Gastrocnemius medialis (tissue), 4 donors: ENCODE measurements around the gene FHOD1. TPM values are rescaled to one million over a fixed set of nuclear protein-coding genes. Genes with fewer than 3 reads are reported as not detected.

Source experiments
- ATAC-seq, 2 donors: fragments of 150-250 bp; one replicate each; pipeline ENCODE4 v1.9.1; 2016
- DNase-seq, 2 donors: peaks; one replicate each; pipeline ENCODE4 v3.0.0-alpha.2; 2019
- H3K27ac ChIP-seq, 4 donors: fragments of 200-600 bp; sonication (generic); 1 replicate in 1 of 4; 2 replicates in 3 of 4; pipeline ENCODE4 v1.5.1; 2016 to 2018; ENCODE audit warnings: mild to moderate bottlenecking in 2 of 4, moderate library complexity in 1 of 4
- H3K27me3 ChIP-seq, 3 donors: fragments of 200-600 bp; sonication (generic) in 2 of 3; 1 replicate in 1 of 3; 2 replicates in 2 of 3; pipeline versions ENCODE4 v1.5.1 to v1.6.0; 2016 to 2019; ENCODE audit warnings: mild to moderate bottlenecking in 1 of 3, moderate library complexity in 1 of 3
- H3K36me3 ChIP-seq, 2 donors: fragments of 200-600 bp; sonication (generic) in 1 of 2; one replicate each; pipeline ENCODE4 v1.5.1; 2017 to 2018
- H3K4me1 ChIP-seq, 2 donors: fragments of 200-600 bp; sonication (generic) in 1 of 2; one replicate each; pipeline ENCODE4 v1.5.1; 2016 to 2017; ENCODE audit warnings: mild to moderate bottlenecking in 2 of 2
- H3K4me3 ChIP-seq, 4 donors: fragments of 200-600 bp; sonication (generic) in 3 of 4; 1 replicate in 1 of 4; 2 replicates in 3 of 4; pipeline ENCODE4 v1.5.1; 2016 to 2019; ENCODE audit warnings: mild to moderate bottlenecking in 2 of 4
- H3K9me3 ChIP-seq, 3 donors: fragments of 200-600 bp; sonication (generic) in 2 of 3; 1 replicate in 1 of 3; 2 replicates in 2 of 3; pipeline ENCODE4 v1.5.1; 2016 to 2019
- POLR2A ChIP-seq, 2 donors: fragments of 450-650 bp; IDR thresholded peaks; one replicate each; pipeline ENCODE4 v1.6.1; 2017; ENCODE audit warnings: antibody characterized with exemption in 2 of 2, mild to moderate bottlenecking in 2 of 2, moderate library complexity in 2 of 2
- in situ Hi-C, 4 donors: fragments of 200-750 bp; cut with MboI; loops; one replicate each; pipeline versions ENCODE4 v1.15.0 to v1.8.0; 2017; ENCODE audit warnings: low sequenced_read_pairs in 4 of 4
- intact Hi-C: fragments of 100-400 bp; cut with DNase I; formaldehyde crosslinking; loops from one replicate; pipeline ENCODE4 v1.15.1; 2023; ENCODE audit warnings: low total_unique reads
- total RNA-seq, 4 donors: library from RNA; depleted of rRNA; stranded (reverse); fragments of >200 nt; gene quantifications; one replicate each; pipeline versions ENCODE4 v1.1.0 to v1.2.3, GENCODE V29; 2016
- TF ChIP-seq, protein P1 (sequence below), 5 experiments: fragments of 450-650 bp in 3 of 5; fragments of 200-600 bp in 2 of 5; sonication (generic) in 2 of 5; IDR thresholded peaks in 4 of 5; conservative IDR thresholded peaks in 1 of 5; 1 replicate in 4 of 5; 2 replicates in 1 of 5; pipeline ENCODE4 v1.5.1; 2016 to 2019; ENCODE audit warnings: antibody characterized with exemption in 5 of 5, mild to moderate bottlenecking in 3 of 5, moderate library complexity in 3 of 5

Gene FHOD1
- total RNA-seq, 4 donors from 2014 or later = 26.3 to 65.3 (median 52.4) TPM

DNA sequence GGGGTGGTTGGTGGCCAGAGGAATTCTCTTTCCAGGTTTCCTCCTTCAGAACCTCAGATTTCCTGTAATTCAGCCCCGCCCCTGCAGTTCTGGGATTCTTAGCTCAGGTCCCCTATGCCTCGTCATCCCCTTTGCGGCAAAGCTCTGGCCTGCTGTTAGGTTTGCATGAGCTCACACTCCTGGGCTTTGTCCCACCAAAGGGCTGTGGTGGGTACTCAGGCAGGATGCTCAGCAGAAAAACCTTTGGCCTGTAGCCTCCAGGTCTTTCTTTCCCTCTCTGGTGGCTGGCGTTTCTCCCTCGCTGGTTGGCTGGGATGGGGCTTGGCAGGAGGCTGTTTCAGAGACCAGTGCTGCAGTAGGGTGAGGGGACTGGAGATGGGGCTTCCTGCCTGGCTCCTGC lies 22.5 kb upstream of the FHOD1 start:
- ATAC-seq (no peak), DNase-seq (no peak)
- H3K4me1 ChIP-seq = no peaks in the 10 kb centered on the region
- H3K27ac ChIP-seq = no peak overlapping the region
- no peak for TF ChIP-seq POLR2A (IDR thresholded peaks at IDR 0.05)
- TF ChIP-seq, protein P1, sequence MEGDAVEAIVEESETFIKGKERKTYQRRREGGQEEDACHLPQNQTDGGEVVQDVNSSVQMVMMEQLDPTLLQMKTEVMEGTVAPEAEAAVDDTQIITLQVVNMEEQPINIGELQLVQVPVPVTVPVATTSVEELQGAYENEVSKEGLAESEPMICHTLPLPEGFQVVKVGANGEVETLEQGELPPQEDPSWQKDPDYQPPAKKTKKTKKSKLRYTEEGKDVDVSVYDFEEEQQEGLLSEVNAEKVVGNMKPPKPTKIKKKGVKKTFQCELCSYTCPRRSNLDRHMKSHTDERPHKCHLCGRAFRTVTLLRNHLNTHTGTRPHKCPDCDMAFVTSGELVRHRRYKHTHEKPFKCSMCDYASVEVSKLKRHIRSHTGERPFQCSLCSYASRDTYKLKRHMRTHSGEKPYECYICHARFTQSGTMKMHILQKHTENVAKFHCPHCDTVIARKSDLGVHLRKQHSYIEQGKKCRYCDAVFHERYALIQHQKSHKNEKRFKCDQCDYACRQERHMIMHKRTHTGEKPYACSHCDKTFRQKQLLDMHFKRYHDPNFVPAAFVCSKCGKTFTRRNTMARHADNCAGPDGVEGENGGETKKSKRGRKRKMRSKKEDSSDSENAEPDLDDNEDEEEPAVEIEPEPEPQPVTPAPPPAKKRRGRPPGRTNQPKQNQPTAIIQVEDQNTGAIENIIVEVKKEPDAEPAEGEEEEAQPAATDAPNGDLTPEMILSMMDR (IDR thresholded peaks at IDR 0.05 in 4 of 5, conservative IDR thresholded peaks at IDR 0.05 in 1 of 5) = no peak
- intact Hi-C loops (no loop called here), in situ Hi-C loops (loop anchor here in 1 of 4 donors (10.0 kb wide), 1 partner anchor 145 kb away; the partner anchor contains the start of gene ZDHHC1)
- no peak overlapping the region for H3K4me3 ChIP-seq
- H3K36me3 ChIP-seq = no peaks in the 10 kb centered on the region
- H3K9me3 ChIP-seq = no peaks in the 10 kb centered on the region
- H3K27me3 ChIP-seq = no peaks in the 10 kb centered on the region

DNA sequence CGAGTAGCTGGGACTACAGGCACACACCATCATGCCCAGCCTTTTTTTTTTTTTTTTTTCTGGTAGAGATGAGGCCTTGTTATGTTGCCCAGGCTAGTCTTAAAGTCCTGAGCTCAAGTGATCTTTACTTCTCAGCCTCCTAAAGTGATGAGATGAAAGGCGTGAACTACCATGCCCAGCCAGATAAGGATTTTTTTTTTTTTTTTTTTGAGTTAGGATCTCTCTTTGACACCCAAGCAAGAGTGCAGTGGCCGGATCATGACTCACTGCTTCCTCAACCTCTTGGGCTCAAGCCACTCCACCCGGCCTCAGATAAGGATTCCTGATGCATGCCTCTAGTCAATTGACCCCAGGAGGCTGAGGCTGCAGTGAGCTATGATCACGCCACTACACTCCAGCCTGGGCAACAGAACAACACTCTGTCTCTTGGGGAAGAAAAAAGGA lies 20.9 kb upstream of the FHOD1 start:
- no peak for DNase-seq
- ATAC-seq = no peak
- no peak overlapping the region for H3K27ac ChIP-seq
- no peaks in the 10 kb centered on the region for H3K4me1 ChIP-seq
- no peak overlapping the region for H3K4me3 ChIP-seq
- intact Hi-C loops (no loop called here), in situ Hi-C loops (loop anchor here in 1 of 4 donors (10.0 kb wide), 1 partner anchor 147 kb away; the partner anchor contains the start of gene ZDHHC1)
- no peaks in the 10 kb centered on the region for H3K36me3 ChIP-seq
- no peak for TF ChIP-seq POLR2A (IDR thresholded peaks at IDR 0.05)
- TF ChIP-seq, protein P1 (IDR thresholded peaks at IDR 0.05 in 4 of 5, conservative IDR thresholded peaks at IDR 0.05 in 1 of 5) = no peak
- H3K27me3 ChIP-seq = no peaks in the 10 kb centered on the region
- H3K9me3 ChIP-seq = no peaks in the 10 kb centered on the region

DNA sequence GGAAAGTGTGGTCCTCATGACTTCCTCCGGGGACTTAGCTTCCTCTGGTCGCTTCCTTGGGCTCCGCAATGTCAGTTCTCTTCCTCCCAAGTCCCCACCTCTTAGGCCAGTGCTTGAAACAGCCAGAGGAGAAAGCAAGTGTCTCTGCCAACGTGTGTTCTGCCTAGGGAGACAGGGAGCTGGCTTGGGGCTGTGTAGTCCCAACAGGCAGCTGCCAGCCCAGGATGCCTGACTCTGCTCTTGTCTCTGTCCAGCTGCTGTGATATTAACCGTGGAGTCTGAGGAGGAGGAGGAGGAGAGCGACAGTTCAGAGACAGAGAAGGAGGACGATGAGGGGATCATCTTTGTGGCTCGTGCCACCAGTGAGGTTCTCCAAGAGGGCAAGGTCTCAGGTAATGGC lies 18.6 kb upstream of the FHOD1 start:
- intact Hi-C loops (no loop called here), in situ Hi-C loops (loop anchor here in 1 of 4 donors (10.0 kb wide), 1 partner anchor 149 kb away; the partner anchor contains the start of gene ZDHHC1)
- DNase-seq = no peak
- H3K4me1 ChIP-seq = peaks cover 6 to 7% of the 10 kb centered on the region in 2 donors
- no peak overlapping the region for H3K27ac ChIP-seq
- H3K9me3 ChIP-seq = no peaks in the 10 kb centered on the region
- no peaks in the 10 kb centered on the region for H3K27me3 ChIP-seq
- no peak overlapping the region for H3K4me3 ChIP-seq
- no peaks in the 10 kb centered on the region for H3K36me3 ChIP-seq
- ATAC-seq = no peak
- no peak for TF ChIP-seq POLR2A (IDR thresholded peaks at IDR 0.05)
- TF ChIP-seq, protein P1 (IDR thresholded peaks at IDR 0.05 in 4 of 5, conservative IDR thresholded peaks at IDR 0.05 in 1 of 5) = no peak

DNA sequence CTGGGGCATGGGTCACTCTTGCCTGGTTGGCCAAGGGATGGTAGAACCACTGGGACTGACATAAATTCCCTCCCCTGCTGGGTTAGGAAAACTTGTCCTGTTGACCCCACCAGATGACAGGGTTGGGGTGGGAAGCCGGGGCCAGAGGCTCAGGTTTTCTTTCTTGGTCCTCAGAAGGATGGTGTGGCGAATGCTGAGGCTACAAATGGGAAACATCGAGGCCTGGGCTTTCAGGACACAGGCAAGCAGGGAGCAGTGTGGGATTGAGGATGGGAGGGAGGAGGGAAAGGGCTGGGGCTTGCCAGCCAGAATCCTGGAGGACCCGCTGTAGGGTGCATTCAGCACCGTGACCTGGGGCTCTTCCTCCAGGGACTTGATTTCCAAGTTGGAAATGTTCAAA lies 17.6 kb upstream of the FHOD1 start:
- Histone ChIP-seq H3K9me3 (no peaks in the 10 kb centered on the region), H3K4me3 (no peak overlapping the region), H3K36me3 (no peaks in the 10 kb centered on the region), H3K27ac (no peak overlapping the region), H3K4me1 (peaks cover 10 to 13% of the 10 kb centered on the region in 2 donors), H3K27me3 (no peaks in the 10 kb centered on the region)
- DNase-seq (no peak), ATAC-seq (no peak)
- TF ChIP-seq POLR2A (IDR thresholded peaks at IDR 0.05) = no peak
- in situ Hi-C loops = loop anchor here in 1 of 4 donors (10.0 kb wide), 1 partner anchor 150 kb away; the partner anchor contains the start of gene ZDHHC1
- intact Hi-C loops = loop anchor here (5.0 kb wide), 1 partner anchor 142 kb away; no protein-coding TSS in a partner anchor

DNA sequence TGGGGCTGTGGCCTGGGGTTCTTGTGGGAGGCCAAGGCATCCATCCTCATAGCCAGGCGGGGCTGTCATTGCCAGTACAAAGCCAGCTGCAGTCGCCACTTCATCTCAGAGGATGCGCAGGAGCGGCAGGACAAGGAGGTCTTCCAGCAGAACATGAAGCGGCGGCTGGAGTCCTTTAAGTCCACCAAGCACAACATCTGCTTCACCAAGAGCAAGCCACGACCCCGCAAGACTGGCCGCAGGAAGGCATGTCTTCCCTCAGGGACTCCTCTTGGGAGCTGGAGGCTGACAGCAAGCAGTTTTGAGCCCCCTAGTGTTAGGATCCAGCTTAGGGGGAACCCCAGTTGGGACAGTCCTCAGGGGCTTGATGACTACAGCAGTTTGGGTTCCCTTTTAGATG lies 17.0 kb upstream of the FHOD1 start:
- no peaks in the 10 kb centered on the region for H3K9me3 ChIP-seq
- ATAC-seq (no peak), DNase-seq (no peak)
- H3K27ac ChIP-seq = no peak overlapping the region
- H3K27me3 ChIP-seq = no peaks in the 10 kb centered on the region
- intact Hi-C loops = loop anchor here (5.0 kb wide), 1 partner anchor 143 kb away; no protein-coding TSS in a partner anchor
- in situ Hi-C loops = loop anchor here in 1 of 4 donors (10.0 kb wide), 1 partner anchor 151 kb away; the partner anchor contains the start of gene ZDHHC1
- H3K4me1 ChIP-seq = peaks cover 10 to 13% of the 10 kb centered on the region in 2 donors
- TF ChIP-seq, protein P1 (IDR thresholded peaks at IDR 0.05 in 4 of 5, conservative IDR thresholded peaks at IDR 0.05 in 1 of 5) = no peak
- TF ChIP-seq POLR2A (IDR thresholded peaks at IDR 0.05) = no peak
- H3K36me3 ChIP-seq = no peaks in the 10 kb centered on the region
- H3K4me3 ChIP-seq = no peak overlapping the region
